ELF-1 (cell line): ENCODE measurements around the gene E4F1.

Experiments used
- DNase-seq: peaks from one replicate; pipeline ENCODE4 v3.0.0-alpha.2; 2016; ENCODE audit warnings: low read depth, low spot score

The E4F1 gene

DNA sequence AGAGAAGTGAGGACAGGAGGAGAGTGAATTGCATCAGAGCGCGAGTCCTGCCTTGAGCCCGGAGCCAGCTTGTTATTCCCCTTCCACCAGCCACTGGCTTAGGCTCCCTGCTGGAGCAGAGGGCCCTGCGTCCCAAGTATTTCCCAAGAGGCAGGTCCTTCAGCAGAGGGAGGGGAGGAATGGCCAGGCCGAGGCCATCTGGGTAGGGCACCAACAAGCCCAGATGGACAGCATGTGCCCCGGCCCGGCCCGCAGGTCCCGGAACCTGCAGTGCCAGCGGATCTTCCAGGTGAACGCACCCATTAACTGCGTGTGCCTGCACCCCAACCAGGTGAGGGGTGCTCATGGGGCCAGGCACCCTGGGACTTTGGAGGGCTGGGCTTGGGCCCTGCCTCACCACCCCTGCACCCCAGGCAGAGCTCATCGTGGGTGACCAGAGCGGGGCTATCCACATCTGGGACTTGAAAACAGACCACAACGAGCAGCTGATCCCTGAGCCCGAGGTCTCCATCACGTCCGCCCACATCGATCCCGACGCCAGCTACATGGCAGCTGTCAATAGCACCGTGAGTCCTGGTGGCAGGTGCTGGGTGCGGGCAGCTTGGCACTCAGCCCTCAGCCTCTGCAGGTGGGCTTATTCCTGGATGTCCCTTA is 16.5 kb upstream of the E4F1 start:
- DNase-seq, result no peak

DNA sequence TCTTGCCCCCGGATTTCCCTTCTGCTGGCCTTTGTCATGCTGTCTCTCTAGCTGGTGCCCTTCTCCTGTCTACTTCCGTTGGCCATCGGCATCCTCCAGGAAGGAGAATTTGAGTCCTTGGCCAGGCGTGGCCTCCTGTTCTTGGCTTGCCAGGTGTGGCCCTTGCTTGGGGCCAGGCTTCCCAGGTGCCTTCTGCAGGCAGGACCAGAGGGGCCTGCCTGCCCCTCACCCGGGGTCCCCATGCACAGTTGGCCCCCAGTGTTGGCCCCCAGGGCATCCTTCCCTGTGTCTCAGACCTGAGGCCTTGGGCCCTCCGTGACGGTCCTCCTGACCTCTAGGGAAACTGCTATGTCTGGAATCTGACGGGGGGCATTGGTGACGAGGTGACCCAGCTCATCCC is 15.5 kb upstream of the E4F1 start:
- DNase-seq, result no peak

DNA sequence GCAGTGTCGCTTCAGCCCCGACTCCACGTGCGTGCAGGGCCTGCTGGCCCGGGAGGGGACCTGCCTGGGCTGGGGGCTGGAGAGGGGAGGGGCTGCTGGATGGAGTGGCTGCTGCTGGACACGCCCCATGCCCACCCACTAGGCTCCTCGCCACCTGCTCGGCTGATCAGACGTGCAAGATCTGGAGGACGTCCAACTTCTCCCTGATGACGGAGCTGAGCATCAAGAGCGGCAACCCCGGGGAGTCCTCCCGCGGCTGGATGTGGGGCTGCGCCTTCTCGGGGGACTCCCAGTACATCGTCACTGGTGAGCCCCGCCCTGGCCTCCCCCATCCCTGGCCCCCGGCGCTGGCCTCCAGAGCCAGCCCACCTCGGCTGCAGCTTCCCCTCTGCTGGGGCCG is 15.1 kb upstream of the E4F1 start:
- no peak for DNase-seq

DNA sequence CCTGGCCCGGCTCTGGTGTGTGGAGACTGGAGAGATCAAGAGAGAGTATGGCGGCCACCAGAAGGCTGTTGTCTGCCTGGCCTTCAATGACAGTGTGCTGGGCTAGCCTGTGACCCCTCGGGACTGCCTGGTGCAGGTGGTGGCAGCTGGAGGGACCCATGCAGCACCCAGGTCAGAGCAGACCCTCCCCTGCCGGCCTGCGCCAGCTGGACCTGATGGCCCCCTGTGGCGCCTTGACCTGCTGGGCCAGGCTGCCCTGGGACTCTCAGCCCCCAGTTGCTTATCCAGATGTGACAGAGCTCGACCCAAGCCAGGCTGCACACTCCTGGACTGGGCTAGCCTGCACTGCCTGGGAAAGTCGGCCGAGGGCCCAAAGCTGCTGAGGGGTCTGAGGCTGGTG is 14.6 kb upstream of the E4F1 start:
- no peak for DNase-seq

DNA sequence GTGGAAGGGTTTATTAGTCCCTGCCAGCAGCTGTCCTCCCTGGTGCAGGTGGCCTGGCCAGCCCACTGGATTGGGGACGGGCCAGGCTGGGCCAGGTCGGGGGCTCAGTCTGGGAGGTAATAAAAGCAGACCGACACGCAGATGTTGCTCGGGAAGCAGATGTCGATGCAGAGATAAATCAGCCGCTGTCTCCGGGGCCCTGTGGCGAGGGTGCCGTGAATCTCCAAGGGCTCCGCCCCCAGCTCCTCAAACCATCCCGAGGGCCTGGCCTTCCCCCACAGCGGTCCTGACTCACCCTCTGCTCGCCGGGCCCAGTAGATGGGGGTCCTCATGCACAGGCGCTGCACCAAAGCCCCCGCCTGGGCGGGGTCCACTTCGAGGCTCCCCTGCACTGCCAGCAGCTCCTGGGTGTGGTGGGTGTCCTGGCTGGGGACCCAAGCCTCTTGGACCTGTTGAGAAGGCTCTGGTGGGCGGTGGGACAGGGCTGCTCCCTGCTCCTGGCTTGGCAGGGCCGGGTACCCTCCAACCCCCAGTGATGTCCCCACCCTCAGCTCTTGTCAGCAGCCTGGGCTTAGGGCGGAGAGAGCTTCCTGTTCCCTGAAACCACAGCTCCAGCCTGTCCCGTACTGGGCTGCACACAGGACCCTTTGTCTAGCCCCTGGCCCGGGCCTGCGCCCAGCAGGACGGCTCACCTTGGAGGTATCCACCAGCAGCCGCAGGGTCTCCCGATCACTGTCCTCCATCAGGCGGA is 14.0 kb upstream of the E4F1 start:
- DNase-seq, result no peak

DNA sequence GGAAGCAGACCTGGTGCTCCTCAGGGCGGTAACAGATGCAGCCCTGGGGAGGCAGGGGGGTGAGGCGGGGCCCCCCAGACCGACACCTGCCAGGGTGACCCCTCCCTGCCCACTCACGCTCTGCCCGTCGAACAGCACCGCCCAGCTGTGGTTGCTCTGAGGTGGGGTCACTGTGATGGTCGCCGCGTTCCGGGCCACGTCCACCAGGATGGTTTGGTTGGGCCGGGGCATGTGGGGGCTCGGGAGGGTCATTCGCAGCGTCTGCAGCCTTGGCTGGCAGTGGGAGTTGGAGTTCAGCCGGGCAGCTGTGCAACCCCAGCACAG is 13.4 kb upstream of the E4F1 start:
- no peak for DNase-seq

DNA sequence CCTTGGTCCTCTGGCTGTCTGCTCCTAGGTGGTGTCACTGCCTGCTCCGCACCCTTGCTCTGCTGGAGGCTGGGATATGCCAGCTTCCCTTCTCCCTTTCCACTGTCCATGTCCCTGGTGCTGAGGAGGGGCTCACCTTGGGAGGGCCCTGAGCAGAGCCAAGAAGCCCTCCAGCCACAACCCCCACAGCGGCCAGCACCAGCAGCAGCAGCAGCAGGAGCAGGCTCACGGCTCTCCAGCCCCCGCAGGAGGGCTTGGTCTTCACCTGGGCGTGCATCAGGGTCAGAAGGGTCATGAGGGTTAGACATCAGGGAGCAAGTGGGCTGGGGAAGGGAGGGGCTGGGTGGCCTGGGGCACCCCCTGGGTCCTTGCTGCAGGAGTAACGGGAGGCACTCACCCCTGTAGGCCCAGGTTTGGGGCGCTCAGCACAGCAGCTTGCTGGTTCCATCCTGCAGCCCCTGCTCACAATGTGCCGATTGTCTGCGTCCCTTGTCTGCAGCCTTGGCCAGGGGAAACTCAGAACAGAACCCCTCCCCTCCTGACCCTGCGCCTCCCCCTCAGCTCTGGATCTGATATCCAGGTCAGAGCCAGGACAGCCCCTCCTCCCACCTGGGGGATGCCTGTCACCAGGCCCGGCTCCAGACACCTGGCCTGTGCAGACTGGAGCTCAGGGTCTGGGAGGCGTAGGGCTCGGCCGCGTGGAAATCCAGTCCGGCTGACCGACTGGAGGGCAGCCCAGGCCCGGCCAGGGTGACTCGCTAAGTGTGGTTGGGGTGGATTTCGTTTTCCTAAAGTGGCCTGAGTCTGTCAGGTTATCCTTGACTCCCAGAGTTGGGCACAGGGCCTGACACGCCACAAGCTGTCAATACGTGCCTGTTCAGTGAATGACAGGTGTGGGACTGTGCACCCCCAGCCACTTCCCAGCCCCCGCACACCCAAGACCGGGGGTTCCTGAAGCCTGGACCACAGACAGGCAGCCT is 12.7 kb upstream of the E4F1 start, which contains the start of gene BRICD5:
TSS of gene BRICD5 (minus strand) at position 478 of the 980 bp plus-strand sequence. CDS start at position 448, 30 bp downstream.
- DNase-seq, result peak; percentile 47

DNA sequence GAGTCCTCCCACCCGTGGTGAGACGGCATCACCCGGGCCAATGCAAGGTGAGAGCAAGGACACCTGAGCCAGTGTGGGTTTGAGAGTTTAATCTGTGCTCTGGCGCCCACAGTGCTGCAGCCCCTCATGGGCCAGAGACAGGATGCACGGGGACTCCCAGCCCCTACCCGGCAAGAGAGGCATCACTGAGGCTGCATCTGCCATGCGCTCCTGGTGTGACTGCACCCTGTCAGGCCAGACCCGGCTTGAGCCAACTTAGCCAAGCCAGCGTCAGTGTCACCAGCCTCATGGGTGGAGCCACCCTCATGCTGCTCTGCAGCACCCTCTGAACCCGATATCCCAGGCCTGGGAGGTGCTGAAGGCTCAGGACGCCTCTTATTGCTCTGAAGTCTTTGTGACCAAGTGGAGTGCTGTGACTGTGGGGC is 11.5 kb upstream of the E4F1 start:
- no peak for DNase-seq

DNA sequence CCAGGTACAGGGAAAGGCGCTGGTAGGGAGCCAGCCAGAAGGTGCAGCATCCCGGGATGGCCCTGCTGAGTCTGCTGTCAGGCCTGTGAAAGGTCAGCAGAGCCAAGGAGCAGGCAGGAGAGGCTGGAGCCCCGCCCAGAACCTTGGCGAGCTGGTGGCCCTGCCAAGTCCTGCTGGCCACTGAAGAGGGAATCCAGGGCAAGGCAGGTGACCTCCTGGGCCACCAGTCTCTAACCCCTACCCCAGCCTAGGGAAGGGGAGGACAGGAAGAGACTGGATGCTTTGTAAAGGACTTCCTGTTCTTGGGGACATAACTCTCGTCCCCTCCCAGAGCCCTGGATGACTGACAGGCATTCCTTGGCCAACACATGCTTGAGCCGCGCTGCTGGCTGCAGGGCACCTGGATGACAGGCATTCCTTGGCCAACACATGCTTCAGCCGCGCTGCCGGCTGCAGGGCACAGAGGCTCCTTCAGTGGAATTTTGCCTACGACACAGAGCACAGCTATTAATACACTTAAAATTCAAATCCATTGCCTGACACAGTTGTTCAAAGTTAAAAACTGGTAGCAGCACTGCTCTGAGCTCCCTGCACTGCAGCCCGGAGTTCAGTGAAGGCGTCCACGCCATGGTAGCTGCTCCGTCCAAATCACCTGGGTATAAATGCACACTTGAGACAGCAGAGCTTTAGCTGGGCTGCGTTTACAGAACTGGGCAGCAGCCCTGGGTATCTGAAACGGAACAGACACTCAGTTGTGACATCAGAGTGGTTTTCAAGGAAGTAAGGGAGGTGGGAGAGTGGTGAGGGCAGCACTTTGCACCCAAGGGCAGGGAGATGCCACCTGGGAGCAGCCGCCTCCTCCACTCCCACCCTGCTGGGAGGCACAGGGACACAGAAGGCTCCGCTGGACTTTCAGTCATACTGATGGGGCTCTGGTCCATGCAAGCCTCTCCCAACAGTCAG is 10.7 kb upstream of the E4F1 start:
- peak; percentile 71 for DNase-seq

DNA sequence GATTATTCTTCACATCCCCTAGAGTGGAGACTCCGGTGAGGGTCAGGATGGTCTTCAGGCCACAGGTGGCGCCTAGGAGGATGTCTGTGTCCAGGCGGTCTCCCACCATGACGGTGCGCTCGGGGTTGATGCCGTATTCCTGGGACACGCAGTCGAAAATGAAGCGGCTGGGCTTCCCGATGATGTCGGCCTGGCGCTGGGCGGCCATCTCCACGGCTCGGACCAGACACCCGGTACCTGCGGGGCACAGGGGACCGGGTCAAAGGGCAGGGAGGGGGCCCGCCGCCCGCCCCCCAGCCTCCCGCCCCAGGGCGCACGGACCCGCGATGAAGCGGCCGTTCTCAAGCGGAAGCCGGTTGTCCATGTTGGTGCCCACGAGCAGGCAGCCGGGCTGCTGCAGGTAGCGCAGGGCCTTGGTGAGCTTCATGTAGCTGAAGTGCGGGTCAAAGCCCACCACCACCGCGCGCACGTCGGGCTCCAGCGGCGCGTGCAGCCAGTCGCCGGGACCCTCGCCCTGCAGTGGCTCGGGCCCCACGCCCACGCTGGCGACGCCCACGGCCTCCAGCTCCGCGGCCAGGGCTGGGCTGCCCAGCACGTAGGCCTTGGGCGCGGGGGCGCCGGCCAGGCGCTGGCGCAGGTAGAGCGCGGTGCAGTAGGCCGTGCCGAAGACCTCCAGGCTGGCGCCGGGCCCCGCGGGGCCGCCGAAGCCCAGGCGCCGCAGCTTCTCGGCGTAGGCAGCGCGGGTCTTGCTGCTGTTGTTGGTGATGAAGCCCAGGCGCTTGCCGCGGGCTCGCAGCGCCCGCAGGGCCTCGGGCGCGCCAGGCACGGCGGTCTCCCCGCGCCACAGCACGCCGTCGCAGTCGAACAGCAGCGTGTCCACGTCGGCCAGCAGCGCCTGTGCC is 9.3 kb upstream of the E4F1 start:
- DNase-seq, result no peak

DNA sequence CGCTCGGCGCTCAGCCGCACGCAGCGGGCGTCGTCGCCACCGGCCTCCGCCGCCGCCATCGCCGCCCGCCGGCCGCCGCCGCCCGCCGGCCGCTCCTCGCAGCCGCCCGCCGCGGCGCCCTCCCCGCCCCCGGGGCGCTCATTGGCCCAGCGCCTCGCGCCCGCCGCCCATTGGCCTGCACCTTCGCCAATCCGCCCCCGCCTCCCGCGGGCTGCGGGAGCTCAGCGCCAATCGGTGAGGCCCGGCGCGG is 8.7 kb upstream of the E4F1 start, which contains the start of gene PGP:
TSS of gene PGP (minus strand) at position 122 of the 250 bp plus-strand sequence. CDS start at position 59, 63 bp downstream.
- DNase-seq, result no peak

DNA sequence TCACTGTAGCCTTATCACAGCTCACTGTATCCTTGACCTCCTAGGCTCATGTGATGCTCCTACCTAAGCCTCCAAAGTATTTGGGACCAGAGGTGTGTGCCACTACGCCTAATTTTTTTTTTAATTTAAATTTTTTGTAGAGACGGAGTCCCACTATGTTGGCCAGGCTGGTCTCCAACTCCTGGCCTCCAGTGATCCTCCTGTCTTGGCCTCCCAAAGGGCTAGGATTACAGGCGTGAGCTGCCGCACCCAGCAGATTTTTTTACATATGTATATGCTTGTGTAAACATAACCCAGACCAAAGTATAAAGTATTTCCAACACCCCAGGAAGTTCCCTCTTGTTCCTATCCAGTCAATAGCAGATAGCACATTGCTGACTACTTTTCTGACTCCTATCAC is 7.1 kb upstream of the E4F1 start:
- no peak for DNase-seq

DNA sequence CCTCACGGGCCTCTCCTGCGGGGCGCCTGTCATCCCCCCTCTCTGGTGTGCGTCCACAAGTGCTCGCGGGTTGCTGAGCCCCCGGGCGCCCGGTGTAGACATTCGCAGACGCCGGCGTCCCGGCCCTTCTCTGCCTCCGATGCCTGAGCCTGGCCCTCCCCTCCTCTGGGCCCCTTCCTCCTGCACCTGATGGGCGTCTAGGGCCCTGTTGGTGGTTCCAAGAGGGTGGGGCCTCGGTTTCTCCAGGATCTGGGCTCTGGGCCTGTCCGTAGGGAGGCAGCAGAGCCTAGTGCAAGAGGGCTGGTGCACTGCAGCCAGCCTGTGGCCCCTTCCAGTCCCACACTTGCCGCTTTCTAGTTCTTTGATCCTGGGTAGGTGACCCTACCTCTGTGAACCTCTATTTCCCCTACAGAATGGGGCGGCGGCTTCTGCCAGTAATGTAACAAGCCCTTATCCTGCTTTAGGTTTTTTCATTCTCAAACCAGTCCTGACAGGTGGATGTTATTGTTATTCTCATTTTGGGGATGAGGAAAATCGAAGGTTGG is 623 bp downstream of the E4F1 start:
- DNase-seq, result peak; percentile 74

DNA sequence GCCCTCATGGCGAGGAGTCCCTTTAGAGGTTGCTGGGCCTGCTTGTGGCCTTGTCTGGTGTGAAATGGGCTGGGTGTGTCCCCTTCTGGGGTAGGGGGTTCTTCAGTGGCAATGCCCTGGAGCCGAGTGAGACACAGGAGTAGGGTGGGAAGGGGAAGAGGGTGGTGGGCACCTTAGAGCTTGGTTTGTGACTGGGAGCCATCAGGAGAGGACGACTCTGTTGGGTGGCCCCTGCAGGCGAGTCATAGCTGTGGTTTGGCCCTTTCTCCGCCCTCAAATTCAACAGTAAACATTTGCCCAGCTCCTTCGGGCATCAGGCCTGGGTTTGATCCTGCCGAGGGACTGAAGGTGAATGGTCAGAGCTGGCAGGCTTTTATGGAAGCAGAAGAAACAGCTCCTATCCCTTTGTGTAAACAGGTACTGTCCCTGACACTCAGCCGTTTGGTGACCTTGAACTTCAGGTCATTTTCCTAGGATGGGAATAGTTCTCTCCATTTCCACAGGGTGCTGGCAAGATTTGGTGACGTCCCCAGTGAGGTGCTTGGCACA is 2.9 kb downstream of the E4F1 start:
- DNase-seq, result no peak

DNA sequence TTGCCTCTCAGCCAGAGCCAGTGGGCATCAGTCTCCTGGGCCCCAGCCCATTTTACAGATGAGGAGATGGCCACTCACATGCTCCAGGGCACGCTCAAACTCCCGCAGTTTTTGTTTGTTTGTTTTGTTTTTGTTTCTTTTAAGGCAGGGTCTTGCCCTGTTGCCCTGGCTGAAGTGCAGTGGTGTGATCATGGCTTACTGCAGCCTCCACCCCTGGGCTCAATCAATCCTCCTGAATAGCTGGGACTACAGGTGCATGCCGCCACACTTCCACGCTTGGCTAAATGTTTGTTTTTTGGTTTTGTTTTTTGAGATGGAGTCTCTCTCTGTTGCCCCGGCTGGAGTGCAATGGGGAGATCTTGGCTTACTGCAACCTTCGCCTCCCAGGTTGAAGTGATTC is 3.5 kb downstream of the E4F1 start:
- no peak for DNase-seq

DNA sequence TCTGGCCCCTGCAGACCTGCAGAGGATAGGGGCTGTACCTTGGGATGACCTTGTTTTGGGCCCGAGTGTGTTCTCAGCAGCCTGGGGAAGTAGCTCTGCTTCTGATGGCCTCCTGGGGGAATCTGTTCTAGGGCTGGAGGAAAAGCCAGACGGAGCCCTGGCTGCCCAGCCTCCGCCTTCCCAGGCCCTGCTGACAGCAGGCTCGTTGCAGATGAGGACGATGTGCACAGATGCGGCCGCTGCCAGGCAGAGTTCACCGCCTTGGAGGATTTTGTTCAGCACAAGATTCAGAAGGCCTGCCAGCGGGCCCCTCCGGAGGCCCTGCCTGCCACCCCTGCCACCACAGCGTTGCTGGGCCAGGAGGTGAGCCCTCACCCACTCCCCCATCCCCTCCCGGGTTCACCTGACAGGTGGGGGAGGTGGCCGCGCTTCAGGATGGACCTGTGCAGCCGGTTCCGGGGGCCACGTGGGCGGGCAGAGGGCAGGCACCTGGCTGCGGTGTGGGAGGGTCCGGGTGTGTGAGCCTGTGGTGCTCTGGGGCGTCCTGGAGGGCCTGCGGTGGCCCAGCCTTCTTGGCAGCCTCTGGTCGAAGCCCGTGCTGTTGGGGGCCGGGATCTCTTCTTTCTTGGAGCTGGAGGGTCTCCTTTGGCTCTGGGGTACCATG is 4.9 kb downstream of the E4F1 start:
- no peak for DNase-seq

DNA sequence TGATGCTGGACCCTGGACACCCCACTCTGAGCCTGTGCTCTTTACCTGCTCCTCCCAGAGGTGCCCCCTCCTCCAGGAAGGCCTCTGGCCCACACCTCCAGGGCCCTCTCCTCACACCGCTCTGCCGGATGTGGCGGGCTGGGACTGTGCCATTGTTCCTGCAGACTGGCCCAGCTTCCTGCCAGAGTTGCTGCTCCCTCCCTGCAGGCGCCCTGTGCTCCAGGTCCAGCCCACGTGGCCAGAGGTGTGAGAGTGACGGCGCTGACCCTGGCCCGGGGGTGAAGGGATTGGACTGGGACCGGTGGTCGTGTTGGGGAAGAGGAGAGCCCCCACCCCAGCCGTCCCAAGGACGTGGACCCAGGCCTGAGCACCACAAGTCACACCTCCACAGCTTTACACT is 5.7 kb downstream of the E4F1 start:
- DNase-seq, result no peak

DNA sequence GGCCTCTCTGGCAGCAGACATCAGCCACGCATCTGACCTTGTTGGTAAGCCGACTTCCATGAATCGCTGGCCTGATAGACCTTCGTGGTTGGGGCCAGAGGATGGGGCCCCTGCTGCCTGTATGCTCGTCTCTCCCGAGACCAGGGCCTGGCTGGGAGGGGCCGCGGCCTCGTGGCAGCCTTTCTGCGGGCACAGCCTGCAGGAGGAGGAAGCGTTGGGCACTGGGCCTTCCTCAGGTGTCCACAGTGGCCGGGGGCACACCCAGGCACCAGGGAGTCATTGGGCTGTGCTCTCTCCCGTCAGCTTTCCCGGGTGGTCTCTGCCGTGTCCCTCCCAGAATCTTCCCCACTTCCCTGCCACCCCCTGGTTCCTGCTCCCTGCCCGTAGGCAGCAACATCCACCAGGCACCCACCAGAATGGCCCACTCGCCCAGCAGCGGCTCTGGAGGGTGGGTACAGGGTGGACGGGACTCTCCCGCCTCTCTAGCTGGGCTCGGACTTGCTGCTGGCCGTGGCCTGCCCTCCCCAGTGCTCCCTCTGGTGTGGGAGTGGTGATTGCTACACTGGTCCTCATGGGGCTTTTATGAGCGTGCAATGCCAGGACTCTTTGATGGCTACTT is 6.3 kb downstream of the E4F1 start:
- DNase-seq, result no peak

DNA sequence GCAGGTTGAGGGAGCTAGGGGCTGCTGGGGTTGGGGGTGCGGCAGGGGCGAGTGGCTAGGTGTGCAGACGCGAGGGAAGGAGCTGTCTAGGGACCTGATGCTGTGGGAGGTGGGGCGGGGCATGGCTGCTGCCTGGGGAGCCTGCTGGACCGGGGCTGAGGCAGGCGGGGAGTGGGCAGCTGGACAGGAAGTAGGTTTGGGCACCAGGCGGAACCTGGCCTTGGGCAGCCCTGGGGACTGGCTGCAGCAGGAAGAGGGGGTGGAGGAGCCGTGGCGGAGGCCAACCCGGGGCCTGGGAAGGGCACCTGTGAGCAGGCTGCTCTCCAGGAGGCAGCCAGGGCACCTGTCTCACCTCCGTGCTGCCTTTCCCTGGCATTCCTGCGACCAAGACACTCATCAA is 7.0 kb downstream of the E4F1 start:
- no peak for DNase-seq
